WTC11 (cell line): ENCODE measurements around the gene LRRN4. TPM values are rescaled to one million over a fixed set of nuclear protein-coding genes. Genes with fewer than 3 reads are reported as not detected.

Source experiments
- ATAC-seq: fragments of 200-7000 bp; cut with Tn5 transposase; 2 replicates; pipeline ENCODE4 v1.10.0; 2021; ENCODE audit warnings: mild to moderate bottlenecking, moderate library complexity
- CTCF ChIA-PET: fragments of 300-600 bp; sonication (Branson Sonifier 250); formaldehyde crosslinking; loops from one replicate; lab custom pipeline; 2021; ENCODE audit warnings: antibody characterized with exemption; lab: Charles Lee
- POLR2A ChIA-PET: fragments of 350-600 bp; sonication (Branson Sonifier 250); formaldehyde crosslinking; loops from one replicate; lab custom pipeline; 2021; ENCODE audit warnings: antibody characterized with exemption; lab: Charles Lee
- DNase-seq: peaks from one replicate; pipeline ENCODE4 v3.0.0; 2021; ENCODE audit warnings: low spot score
- H3K27ac Mint-ChIP-seq: 2 replicates; pipeline ENCODE4 v1.8.0; 2021; ENCODE audit warnings: mixed read lengths
- H3K27me3 Mint-ChIP-seq: 2 replicates; pipeline ENCODE4 v1.8.0; 2021; ENCODE audit warnings: low read depth, mild to moderate bottlenecking, moderate library complexity, mixed read lengths
- H3K36me3 Mint-ChIP-seq: 2 replicates; pipeline ENCODE4 v1.8.0; 2021; ENCODE audit warnings: mixed read lengths
- H3K4me1 Mint-ChIP-seq: 2 replicates; pipeline ENCODE4 v1.8.0; 2022; ENCODE audit warnings: mixed read lengths
- H3K4me3 Mint-ChIP-seq: 2 replicates; pipeline ENCODE4 v1.8.0; 2021; ENCODE audit warnings: mild to moderate bottlenecking, moderate library complexity, mixed read lengths
- H3K9me3 Mint-ChIP-seq: 2 replicates; pipeline ENCODE4 v1.8.0; 2021; ENCODE audit warnings: mixed read lengths
- E2F5 ChIP-seq: sonication (generic); formaldehyde crosslinking; IDR thresholded peaks from 2 replicates; pipeline ENCODE4 v1.8.1; 2022; ENCODE audit warnings: mild to moderate bottlenecking, moderate library complexity, missing genetic modification reagents
- ESRRA ChIP-seq: sonication (generic); formaldehyde crosslinking; IDR thresholded peaks from 2 replicates; pipeline ENCODE4 v1.8.1; 2022; ENCODE audit warnings: mild to moderate bottlenecking, missing genetic modification reagents, borderline replicate concordance
- ETV6 ChIP-seq: sonication (generic); formaldehyde crosslinking; IDR thresholded peaks from 2 replicates; pipeline ENCODE4 v1.8.1; 2022; ENCODE audit warnings: mild to moderate bottlenecking, missing genetic modification reagents
- FOXJ3 ChIP-seq: sonication (generic); formaldehyde crosslinking; IDR thresholded peaks from 2 replicates; pipeline ENCODE4 v1.9.0; 2021; ENCODE audit warnings: missing genetic modification reagents, mild to moderate bottlenecking, borderline replicate concordance
- HMGA2 ChIP-seq: fragments of 250-450 bp; sonication (Bioruptor Pico); IDR thresholded peaks from 2 replicates; pipeline ENCODE4 v1.4.0; 2021; ENCODE audit warnings: mild to moderate bottlenecking, moderate library complexity
- NR1H2 ChIP-seq: sonication (generic); formaldehyde crosslinking; IDR thresholded peaks from 2 replicates; pipeline ENCODE4 v1.9.0; 2021; ENCODE audit warnings: mild to moderate bottlenecking, moderate library complexity, missing genetic modification reagents
- PRDM15 ChIP-seq: sonication (generic); formaldehyde crosslinking; IDR thresholded peaks from 2 replicates; pipeline ENCODE4 v1.8.0; 2022; ENCODE audit warnings: missing genetic modification reagents
- PREB ChIP-seq: sonication (generic); formaldehyde crosslinking; IDR thresholded peaks from 2 replicates; pipeline ENCODE4 v1.8.1; 2022; ENCODE audit warnings: mild to moderate bottlenecking, missing genetic modification reagents, moderate library complexity, borderline replicate concordance
- PRRX2 ChIP-seq: fragments of 250-450 bp; sonication (Bioruptor Pico); IDR thresholded peaks from 2 replicates; pipeline ENCODE4 v1.8.0; 2021; ENCODE audit warnings: mild to moderate bottlenecking
- RELA ChIP-seq: sonication (generic); formaldehyde crosslinking; IDR thresholded peaks from 2 replicates; pipeline ENCODE4 v1.8.1; 2022; ENCODE audit warnings: missing genetic modification reagents, mild to moderate bottlenecking, borderline replicate concordance
- SMAD3 ChIP-seq: sonication (generic); formaldehyde crosslinking; IDR thresholded peaks from 2 replicates; pipeline ENCODE4 v1.8.0; 2022; ENCODE audit warnings: missing genetic modification reagents, mild to moderate bottlenecking, borderline replicate concordance
- SMAD4 ChIP-seq: sonication (generic); formaldehyde crosslinking; IDR thresholded peaks from 2 replicates; pipeline ENCODE4 v1.8.0; 2022; ENCODE audit warnings: mild to moderate bottlenecking, missing genetic modification reagents
- SOX15 ChIP-seq: fragments of 250-450 bp; sonication (Bioruptor Pico); IDR thresholded peaks from 2 replicates; pipeline ENCODE4 v1.9.0; 2021; ENCODE audit warnings: mild to moderate bottlenecking
- ZBTB21 ChIP-seq: sonication (generic); formaldehyde crosslinking; IDR thresholded peaks from 2 replicates; pipeline ENCODE4 v1.8.1; 2023; ENCODE audit warnings: mild to moderate bottlenecking, missing genetic modification reagents, borderline replicate concordance
- ZMAT4 ChIP-seq: fragments of 250-450 bp; sonication (Bioruptor Pico); IDR thresholded peaks from 2 replicates; pipeline ENCODE4 v1.9.0; 2021; ENCODE audit warnings: mild to moderate bottlenecking
- ZNF121 ChIP-seq: sonication (generic); formaldehyde crosslinking; IDR thresholded peaks from 2 replicates; pipeline ENCODE4 v1.8.0; 2023; ENCODE audit warnings: missing genetic modification reagents
- ZNF281 ChIP-seq: sonication (generic); formaldehyde crosslinking; IDR thresholded peaks from 2 replicates; pipeline ENCODE4 v1.8.0; 2023; ENCODE audit warnings: mild to moderate bottlenecking, missing genetic modification reagents
- ZNF425 ChIP-seq: fragments of 250-450 bp; sonication (Bioruptor Pico); conservative IDR thresholded peaks from 2 replicates; pipeline ENCODE4 v1.9.0; 2021; ENCODE audit warnings: mild to moderate bottlenecking
- ZNF671 ChIP-seq: fragments of 250-450 bp; sonication (Bioruptor Pico); IDR thresholded peaks from 2 replicates; pipeline ENCODE4 v1.8.0; 2021; ENCODE audit warnings: mild to moderate bottlenecking
- total RNA-seq: library from RNA; stranded (reverse); gene quantifications from 3 replicates; pipeline ENCODE4 v1.2.3, GENCODE V29; 2021
- TF ChIP-seq, protein P1 (sequence below): sonication (generic); formaldehyde crosslinking; conservative IDR thresholded peaks from 2 replicates; pipeline ENCODE4 v1.8.1; 2022; ENCODE audit warnings: mild to moderate bottlenecking, missing genetic modification reagents
- TF ChIP-seq, protein P2 (sequence below): sonication (generic); formaldehyde crosslinking; IDR thresholded peaks from 2 replicates; pipeline ENCODE4 v1.8.0; 2022; ENCODE audit warnings: mild to moderate bottlenecking, missing genetic modification reagents
- TF ChIP-seq, protein P3 (sequence below): sonication (generic); formaldehyde crosslinking; IDR thresholded peaks from 2 replicates; pipeline ENCODE4 v1.8.0; 2022; ENCODE audit warnings: mild to moderate bottlenecking, missing genetic modification reagents

LRRN4 gene
- total RNA-seq, 1 experiment from 2014 or later: 0.48 TPM

DNA sequence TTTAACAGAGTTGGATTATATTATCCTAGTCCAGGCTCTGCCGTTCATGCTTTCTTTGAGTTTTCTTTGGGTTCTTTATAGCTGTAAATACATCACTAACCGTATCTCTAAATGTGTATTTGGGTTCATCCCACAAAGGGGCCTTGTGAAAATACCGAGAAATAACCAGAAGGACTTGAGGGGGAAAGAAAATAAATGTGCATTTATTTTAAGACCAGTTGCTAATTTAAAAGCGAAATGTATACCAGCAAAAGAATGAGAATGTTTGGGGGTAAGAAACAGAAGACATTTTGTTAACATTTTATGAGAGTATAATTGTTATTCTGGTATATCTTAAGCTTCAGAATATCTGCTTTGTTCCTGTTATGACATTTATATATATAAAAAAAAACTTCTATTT is 38.9 kb downstream of the LRRN4 start (continued):
- no peak for TF ChIP-seq SOX15 (CRISPR knock-in tag)
- TF ChIP-seq ZBTB21 (CRISPR knock-in tag): no peak
- no peak for TF ChIP-seq FOXJ3 (CRISPR knock-in tag)
- no peak for TF ChIP-seq ZNF425 (CRISPR knock-in tag)
- TF ChIP-seq ZNF121 (CRISPR knock-in tag): no peak
- no peak for TF ChIP-seq NR1H2 (CRISPR knock-in tag)
- TF ChIP-seq ZMAT4 (CRISPR knock-in tag): no peak
- no peak for TF ChIP-seq HMGA2 (CRISPR knock-in tag)
- TF ChIP-seq ESRRA: no peak
- no peak for TF ChIP-seq ZNF671 (CRISPR knock-in tag)
- TF ChIP-seq E2F5 (CRISPR knock-in tag): no peak
- TF ChIP-seq, protein P1, sequence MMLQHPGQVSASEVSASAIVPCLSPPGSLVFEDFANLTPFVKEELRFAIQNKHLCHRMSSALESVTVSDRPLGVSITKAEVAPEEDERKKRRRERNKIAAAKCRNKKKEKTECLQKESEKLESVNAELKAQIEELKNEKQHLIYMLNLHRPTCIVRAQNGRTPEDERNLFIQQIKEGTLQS (CRISPR knock-in tag): no peak

DNA sequence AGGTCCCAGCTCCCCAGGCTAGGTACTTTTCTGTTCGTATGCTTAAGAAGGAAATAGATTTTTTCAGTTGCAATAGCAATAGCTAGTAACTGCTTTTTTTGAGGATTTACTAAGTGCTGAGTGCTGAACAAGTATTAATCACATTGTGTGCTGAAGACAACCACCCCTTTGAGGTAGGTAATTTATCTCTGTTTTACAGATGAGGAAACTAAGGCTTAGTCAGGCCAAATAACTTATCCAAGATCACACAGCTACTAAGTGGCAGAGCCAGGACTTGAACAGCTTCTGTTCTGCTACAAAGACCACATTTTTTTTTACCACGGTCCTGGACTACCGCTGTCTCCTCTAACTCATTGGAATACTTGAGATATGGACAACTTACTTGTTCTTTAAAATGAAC is 39.8 kb downstream of the LRRN4 start:
- H3K4me3 Mint-ChIP-seq: no peak overlapping the region
- H3K9me3 Mint-ChIP-seq: no peaks in the 10 kb centered on the region
- POLR2A ChIA-PET: no interaction called here
- peaks cover 52% of the 10 kb centered on the region for H3K36me3 Mint-ChIP-seq
- H3K27ac Mint-ChIP-seq: no peak overlapping the region
- ATAC-seq (no peak), DNase-seq (no peak)
- H3K27me3 Mint-ChIP-seq: no peaks in the 10 kb centered on the region
- CTCF ChIA-PET: no interaction called here
- no peaks in the 10 kb centered on the region for H3K4me1 Mint-ChIP-seq
- TF ChIP-seq ZMAT4 (CRISPR knock-in tag): no peak
- TF ChIP-seq SMAD4 (CRISPR knock-in tag): no peak
- no peak for TF ChIP-seq RELA
- no peak for TF ChIP-seq PRRX2 (CRISPR knock-in tag)
- no peak for TF ChIP-seq PREB (CRISPR knock-in tag)
- TF ChIP-seq, protein P2, sequence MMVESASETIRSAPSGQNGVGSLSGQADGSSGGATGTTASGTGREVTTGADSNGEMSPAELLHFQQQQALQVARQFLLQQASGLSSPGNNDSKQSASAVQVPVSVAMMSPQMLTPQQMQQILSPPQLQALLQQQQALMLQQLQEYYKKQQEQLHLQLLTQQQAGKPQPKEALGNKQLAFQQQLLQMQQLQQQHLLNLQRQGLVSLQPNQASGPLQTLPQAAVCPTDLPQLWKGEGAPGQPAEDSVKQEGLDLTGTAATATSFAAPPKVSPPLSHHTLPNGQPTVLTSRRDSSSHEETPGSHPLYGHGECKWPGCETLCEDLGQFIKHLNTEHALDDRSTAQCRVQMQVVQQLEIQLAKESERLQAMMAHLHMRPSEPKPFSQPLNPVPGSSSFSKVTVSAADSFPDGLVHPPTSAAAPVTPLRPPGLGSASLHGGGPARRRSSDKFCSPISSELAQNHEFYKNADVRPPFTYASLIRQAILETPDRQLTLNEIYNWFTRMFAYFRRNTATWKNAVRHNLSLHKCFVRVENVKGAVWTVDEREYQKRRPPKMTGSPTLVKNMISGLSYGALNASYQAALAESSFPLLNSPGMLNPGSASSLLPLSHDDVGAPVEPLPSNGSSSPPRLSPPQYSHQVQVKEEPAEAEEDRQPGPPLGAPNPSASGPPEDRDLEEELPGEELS: no peak
- TF ChIP-seq ETV6: no peak
- TF ChIP-seq, protein P3, sequence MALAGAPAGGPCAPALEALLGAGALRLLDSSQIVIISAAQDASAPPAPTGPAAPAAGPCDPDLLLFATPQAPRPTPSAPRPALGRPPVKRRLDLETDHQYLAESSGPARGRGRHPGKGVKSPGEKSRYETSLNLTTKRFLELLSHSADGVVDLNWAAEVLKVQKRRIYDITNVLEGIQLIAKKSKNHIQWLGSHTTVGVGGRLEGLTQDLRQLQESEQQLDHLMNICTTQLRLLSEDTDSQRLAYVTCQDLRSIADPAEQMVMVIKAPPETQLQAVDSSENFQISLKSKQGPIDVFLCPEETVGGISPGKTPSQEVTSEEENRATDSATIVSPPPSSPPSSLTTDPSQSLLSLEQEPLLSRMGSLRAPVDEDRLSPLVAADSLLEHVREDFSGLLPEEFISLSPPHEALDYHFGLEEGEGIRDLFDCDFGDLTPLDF: no peak
- no peak for TF ChIP-seq ZNF281 (CRISPR knock-in tag)
- TF ChIP-seq SMAD3 (CRISPR knock-in tag): no peak
- no peak for TF ChIP-seq PRDM15 (CRISPR knock-in tag)
